Panc1 (cell line): ENCODE data around the gene LTO1. TPM values are rescaled to one million over a fixed set of nuclear protein-coding genes. Genes with fewer than 3 reads are reported as not detected.

ENCODE experiments used
- ATAC-seq: fragments of 200-7000 bp; cut with Tn5 transposase; 2 replicates; pipeline ENCODE4 v1.9.1; 2020; ENCODE audit warnings: mild to moderate bottlenecking, moderate library complexity
- BruUV-seq: library from RNA; stranded (reverse); fragments of 400-500 nt; replicated peaks from 2 replicates; lab custom pipeline; 2021; lab: Mats Ljungman, UMichigan
- CTCF ChIA-PET: fragments of 300-600 bp; sonication (Branson Sonifier 250); formaldehyde crosslinking; loops from one replicate; lab custom pipeline; 2022; ENCODE audit warnings: antibody characterized with exemption; lab: Charles Lee
- POLR2A ChIA-PET: fragments of 300-600 bp; sonication (Branson Sonifier 250); formaldehyde crosslinking; loops from one replicate; lab custom pipeline; 2022; ENCODE audit warnings: antibody characterized with exemption; lab: Charles Lee
- DNase-seq: peaks from one replicate; pipeline ENCODE4 v3.0.0-alpha.2; 2010; ENCODE audit warnings: low read depth, low spot score
- H3K27ac ChIP-seq: 2 replicates; pipeline ENCODE4 v1.5.1; 2011; ENCODE audit warnings: mild to moderate bottlenecking, low read length, inconsistent platforms
- H3K27me3 ChIP-seq: fragments of 200-500 bp; sonication (Bioruptor generic); 2 replicates; pipeline ENCODE4 v1.6.0; 2014; ENCODE audit warnings: low read length, inconsistent platforms; ENCODE audit not compliant: control insufficient read depth, insufficient read depth
- H3K36me3 ChIP-seq: fragments of 200-500 bp; sonication (Bioruptor generic); 2 replicates; pipeline ENCODE4 v1.5.1; 2014; ENCODE audit warnings: inconsistent platforms, mild to moderate bottlenecking, low read length, moderate library complexity; ENCODE audit not compliant: control insufficient read depth, insufficient read depth
- H3K4me1 ChIP-seq: 2 replicates; pipeline ENCODE4 v1.5.1; 2011; ENCODE audit warnings: inconsistent platforms, mild to moderate bottlenecking, low read length, moderate library complexity; ENCODE audit not compliant: control insufficient read depth, insufficient read depth
- H3K4me3 ChIP-seq, 2 experiments: 2 replicates each; pipeline ENCODE4 v1.5.1; 2011 to 2012; ENCODE audit warnings: low read depth in 2 of 2, low read length in 2 of 2, mild to moderate bottlenecking in 2 of 2, inconsistent platforms in 1 of 2, moderate library complexity in 1 of 2
- H3K9me3 ChIP-seq: fragments of 200-500 bp; sonication (Bioruptor generic); 2 replicates; pipeline ENCODE4 v1.5.1; 2014; ENCODE audit warnings: low read depth, mild to moderate bottlenecking, inconsistent platforms, low read length, moderate library complexity; ENCODE audit not compliant: control insufficient read depth, insufficient read depth
- POLR2AphosphoS5 ChIP-seq: IDR thresholded peaks from 2 replicates; pipeline ENCODE4 v1.6.1; 2012; ENCODE audit warnings: mild to moderate bottlenecking, low read depth, low read length, moderate library complexity
- SIN3A ChIP-seq: IDR thresholded peaks from 2 replicates; pipeline ENCODE4 v1.6.1; 2012; ENCODE audit warnings: low read depth, mild to moderate bottlenecking, low read length, moderate library complexity, borderline replicate concordance; ENCODE audit not compliant: insufficient read depth
- TCF7L2 ChIP-seq: IDR thresholded peaks from 2 replicates; pipeline ENCODE4 v1.6.1; 2011; ENCODE audit warnings: mild to moderate bottlenecking, low read depth, low read length, inconsistent platforms
- in situ Hi-C: cut with HindIII; loops from 2 replicates; pipeline ENCODE4 v1.10.0; 2016; ENCODE audit warnings: low sequenced_read_pairs, low pct_unique_long_range_greater_than_20kb
- intact Hi-C: fragments of 100-400 bp; cut with micrococcal nuclease; formaldehyde crosslinking; loops from one replicate; pipeline ENCODE4 v1.10.0; 2022; ENCODE audit not compliant: unreplicated experiment
- total RNA-seq: library from RNA; stranded (reverse); gene quantifications from one replicate; pipeline ENCODE4 v1.2.1, GENCODE V29; 2021; ENCODE audit not compliant: unreplicated experiment
- TF ChIP-seq, protein P1 (sequence below), 2 experiments: IDR thresholded peaks; 2 replicates each; pipeline ENCODE4 v1.6.1; 2011 to 2012; ENCODE audit warnings: low read depth in 2 of 2, control low read depth in 1 of 2, low read length in 1 of 2, mild to moderate bottlenecking in 1 of 2, moderate library complexity in 1 of 2; ENCODE audit not compliant: insufficient read depth in 1 of 2
- TF ChIP-seq, protein P2 (sequence below): fragments of 450-650 bp; IDR thresholded peaks from 2 replicates; pipeline ENCODE4 v1.5.1; 2017; ENCODE audit warnings: mild to moderate bottlenecking

LTO1 gene
- total RNA-seq, 1 experiment from 2014 or later: 28.7 TPM

DNA sequence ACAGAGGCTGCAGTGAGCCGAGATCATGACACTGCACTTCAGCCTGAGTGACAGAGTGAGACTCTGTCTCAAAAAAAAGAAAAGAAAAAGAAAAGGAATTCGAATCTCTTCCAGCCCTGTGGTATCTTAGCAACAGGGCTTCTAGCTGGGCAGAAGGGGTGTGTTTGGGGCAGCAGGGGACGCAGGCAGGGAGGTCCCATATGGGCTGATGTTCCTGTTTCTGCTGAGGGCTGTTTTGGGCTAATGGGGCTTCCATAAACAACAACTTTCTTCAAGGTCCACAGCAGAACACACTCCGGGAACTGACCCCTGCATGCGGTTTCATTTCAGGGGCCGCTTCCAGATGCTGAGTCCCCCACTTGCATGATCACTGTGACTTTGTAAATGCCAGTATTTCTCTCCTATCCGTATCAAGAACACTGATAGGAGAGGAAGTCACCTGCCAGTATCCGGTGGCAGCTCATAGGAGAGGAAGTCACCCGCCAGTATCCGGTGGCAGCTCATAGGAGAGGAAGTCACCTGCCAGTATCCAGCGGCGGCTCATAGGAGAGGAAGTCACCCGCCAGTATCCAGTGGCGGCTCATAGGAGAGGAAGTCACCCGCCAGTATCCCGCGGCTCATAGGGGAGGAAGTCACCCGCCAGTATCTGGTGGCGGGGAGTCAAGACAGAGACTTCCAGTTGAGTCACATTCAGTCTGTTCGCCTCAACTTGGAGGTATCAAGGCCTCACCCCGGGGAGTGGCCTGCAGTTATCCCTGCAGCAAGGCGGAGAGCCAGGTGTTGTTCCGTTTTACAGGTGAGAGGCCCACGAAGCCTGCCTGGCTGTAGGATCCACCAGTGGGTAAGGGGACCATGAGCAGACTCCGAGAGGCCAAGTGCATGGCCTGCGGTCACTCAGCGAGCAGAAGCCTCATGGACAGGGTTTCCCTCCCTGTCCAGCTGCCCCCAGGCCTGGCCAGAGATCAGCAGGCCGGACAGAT lies 37.0 kb upstream of the LTO1 start:
- BruUV-seq: no TSS peak
- Histone ChIP-seq H3K9me3 (no peaks in the 10 kb centered on the region), H3K27ac (no peak overlapping the region), H3K36me3 (no peaks in the 10 kb centered on the region; the same call in 1 of the 2 replicates), H3K27me3 (no peaks in the 10 kb centered on the region), H3K4me3 (no peak overlapping the region), H3K4me1 (no peaks in the 10 kb centered on the region)
- ATAC-seq: no peak
- TF ChIP-seq, protein P1, sequence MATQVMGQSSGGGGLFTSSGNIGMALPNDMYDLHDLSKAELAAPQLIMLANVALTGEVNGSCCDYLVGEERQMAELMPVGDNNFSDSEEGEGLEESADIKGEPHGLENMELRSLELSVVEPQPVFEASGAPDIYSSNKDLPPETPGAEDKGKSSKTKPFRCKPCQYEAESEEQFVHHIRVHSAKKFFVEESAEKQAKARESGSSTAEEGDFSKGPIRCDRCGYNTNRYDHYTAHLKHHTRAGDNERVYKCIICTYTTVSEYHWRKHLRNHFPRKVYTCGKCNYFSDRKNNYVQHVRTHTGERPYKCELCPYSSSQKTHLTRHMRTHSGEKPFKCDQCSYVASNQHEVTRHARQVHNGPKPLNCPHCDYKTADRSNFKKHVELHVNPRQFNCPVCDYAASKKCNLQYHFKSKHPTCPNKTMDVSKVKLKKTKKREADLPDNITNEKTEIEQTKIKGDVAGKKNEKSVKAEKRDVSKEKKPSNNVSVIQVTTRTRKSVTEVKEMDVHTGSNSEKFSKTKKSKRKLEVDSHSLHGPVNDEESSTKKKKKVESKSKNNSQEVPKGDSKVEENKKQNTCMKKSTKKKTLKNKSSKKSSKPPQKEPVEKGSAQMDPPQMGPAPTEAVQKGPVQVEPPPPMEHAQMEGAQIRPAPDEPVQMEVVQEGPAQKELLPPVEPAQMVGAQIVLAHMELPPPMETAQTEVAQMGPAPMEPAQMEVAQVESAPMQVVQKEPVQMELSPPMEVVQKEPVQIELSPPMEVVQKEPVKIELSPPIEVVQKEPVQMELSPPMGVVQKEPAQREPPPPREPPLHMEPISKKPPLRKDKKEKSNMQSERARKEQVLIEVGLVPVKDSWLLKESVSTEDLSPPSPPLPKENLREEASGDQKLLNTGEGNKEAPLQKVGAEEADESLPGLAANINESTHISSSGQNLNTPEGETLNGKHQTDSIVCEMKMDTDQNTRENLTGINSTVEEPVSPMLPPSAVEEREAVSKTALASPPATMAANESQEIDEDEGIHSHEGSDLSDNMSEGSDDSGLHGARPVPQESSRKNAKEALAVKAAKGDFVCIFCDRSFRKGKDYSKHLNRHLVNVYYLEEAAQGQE (IDR thresholded peaks at IDR 0.05; ENCODE audit: insufficient read depth in 1 of 2, low read depth in 2 of 2, low read length in 1 of 2): no peak
- TF ChIP-seq TCF7L2: no peak
- DNase-seq: no peak
- ChIA-PET CTCF (no interaction called here), POLR2A (no interaction called here)
- intact Hi-C loops (no loop called here), in situ Hi-C loops (no loop called here)

- DNase-seq (no peak), ATAC-seq (no peak)
- Histone ChIP-seq H3K4me1 (no peaks in the 10 kb centered on the region), H3K4me3 (no peak overlapping the region), H3K9me3 (no peaks in the 10 kb centered on the region), H3K27ac (no peak overlapping the region), H3K27me3 (peaks cover 3% of the 10 kb centered on the region; the same call in 1 of the 2 replicates), H3K36me3 (no peaks in the 10 kb centered on the region; the same call in 1 of the 2 replicates)
- POLR2A ChIA-PET: no interaction called here
- intact Hi-C loops: no loop called here
- TF ChIP-seq SIN3A (no peak), TCF7L2 (no peak), POLR2AphosphoS5 (no peak)
- TF ChIP-seq, protein P2, sequence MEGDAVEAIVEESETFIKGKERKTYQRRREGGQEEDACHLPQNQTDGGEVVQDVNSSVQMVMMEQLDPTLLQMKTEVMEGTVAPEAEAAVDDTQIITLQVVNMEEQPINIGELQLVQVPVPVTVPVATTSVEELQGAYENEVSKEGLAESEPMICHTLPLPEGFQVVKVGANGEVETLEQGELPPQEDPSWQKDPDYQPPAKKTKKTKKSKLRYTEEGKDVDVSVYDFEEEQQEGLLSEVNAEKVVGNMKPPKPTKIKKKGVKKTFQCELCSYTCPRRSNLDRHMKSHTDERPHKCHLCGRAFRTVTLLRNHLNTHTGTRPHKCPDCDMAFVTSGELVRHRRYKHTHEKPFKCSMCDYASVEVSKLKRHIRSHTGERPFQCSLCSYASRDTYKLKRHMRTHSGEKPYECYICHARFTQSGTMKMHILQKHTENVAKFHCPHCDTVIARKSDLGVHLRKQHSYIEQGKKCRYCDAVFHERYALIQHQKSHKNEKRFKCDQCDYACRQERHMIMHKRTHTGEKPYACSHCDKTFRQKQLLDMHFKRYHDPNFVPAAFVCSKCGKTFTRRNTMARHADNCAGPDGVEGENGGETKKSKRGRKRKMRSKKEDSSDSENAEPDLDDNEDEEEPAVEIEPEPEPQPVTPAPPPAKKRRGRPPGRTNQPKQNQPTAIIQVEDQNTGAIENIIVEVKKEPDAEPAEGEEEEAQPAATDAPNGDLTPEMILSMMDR: no peak
- TF ChIP-seq, protein P1 (IDR thresholded peaks at IDR 0.05; ENCODE audit: insufficient read depth in 1 of 2, low read depth in 2 of 2, low read length in 1 of 2): no peak
- BruUV-seq: no TSS peak
- in situ Hi-C loops: no loop called here
- CTCF ChIA-PET: interaction anchor here (0.6 kb wide), 2 partner anchors 180 to 491 kb away, joined by 3 read pairs; no protein-coding TSS in a partner anchor
Measured at GRCh38 chr11:69708736-69709401, 33.7 kb upstream of the LTO1 start.
